Upper lobe of left lung (tissue), 4 donors: ENCODE measurements around the gene IGFBP5.

Source experiments
- POLR2A ChIP-seq, 4 donors: fragments of 450-650 bp; IDR thresholded peaks; one replicate each; pipeline ENCODE4 v1.5.1; 2016 to 2017; ENCODE audit warnings: antibody characterized with exemption in 4 of 4, mild to moderate bottlenecking in 2 of 4
- TF ChIP-seq, protein P1 (sequence below), 6 experiments: fragments of 450-650 bp in 4 of 6; fragments of 200-600 bp in 2 of 6; sonication (generic) in 2 of 6; IDR thresholded peaks; one replicate each; pipeline ENCODE4 v1.5.1; 2016 to 2019; ENCODE audit warnings: antibody characterized with exemption in 6 of 6

DNA sequence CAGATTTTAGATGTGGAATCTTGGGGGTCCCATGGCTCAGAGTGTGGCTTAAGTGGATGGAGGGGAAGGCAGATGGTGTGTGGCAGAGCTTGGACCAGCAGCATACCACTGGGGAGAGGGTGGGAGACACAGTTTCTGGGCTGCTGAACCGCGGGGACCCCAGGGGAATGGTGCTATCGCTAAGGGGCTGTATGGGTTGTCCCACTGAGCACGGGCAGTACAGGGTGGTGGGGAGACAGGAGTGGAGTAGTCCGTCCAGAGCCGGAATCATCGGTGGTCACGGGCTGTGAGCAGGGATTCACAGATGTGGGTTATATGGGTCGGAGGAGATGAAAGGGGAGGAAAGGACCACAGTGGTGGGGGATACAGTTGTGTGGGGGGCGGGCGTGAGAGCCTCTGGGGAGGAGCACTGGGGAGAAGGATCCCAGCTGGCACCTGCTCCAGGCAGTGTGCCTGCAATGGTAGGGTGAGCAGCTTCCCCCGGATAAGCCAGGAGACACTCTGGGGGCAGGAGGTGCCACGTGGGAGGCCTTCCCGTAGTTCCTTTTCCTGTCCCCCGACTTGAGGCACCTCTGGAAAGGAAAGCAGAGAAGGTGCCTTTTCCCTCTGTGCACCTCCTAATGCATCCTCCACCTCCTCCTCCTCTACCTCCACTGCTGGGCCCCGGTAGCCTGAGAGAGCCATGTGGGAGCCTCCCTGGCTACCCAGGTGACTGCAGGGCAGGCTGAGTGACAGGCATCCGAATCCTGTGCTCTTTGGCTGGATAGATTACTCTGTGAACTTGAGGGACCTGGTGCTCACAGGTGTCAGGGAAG, 24.9 kb downstream of the IGFBP5 start:
- TF ChIP-seq, protein P1, sequence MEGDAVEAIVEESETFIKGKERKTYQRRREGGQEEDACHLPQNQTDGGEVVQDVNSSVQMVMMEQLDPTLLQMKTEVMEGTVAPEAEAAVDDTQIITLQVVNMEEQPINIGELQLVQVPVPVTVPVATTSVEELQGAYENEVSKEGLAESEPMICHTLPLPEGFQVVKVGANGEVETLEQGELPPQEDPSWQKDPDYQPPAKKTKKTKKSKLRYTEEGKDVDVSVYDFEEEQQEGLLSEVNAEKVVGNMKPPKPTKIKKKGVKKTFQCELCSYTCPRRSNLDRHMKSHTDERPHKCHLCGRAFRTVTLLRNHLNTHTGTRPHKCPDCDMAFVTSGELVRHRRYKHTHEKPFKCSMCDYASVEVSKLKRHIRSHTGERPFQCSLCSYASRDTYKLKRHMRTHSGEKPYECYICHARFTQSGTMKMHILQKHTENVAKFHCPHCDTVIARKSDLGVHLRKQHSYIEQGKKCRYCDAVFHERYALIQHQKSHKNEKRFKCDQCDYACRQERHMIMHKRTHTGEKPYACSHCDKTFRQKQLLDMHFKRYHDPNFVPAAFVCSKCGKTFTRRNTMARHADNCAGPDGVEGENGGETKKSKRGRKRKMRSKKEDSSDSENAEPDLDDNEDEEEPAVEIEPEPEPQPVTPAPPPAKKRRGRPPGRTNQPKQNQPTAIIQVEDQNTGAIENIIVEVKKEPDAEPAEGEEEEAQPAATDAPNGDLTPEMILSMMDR (IDR thresholded peaks at IDR 0.05), result no peak
- TF ChIP-seq POLR2A (IDR thresholded peaks at IDR 0.05), result no peak
